ENCODE measurements around the gene NEURL1. TPM values are rescaled to one million over a fixed set of nuclear protein-coding genes. Genes with fewer than 3 reads are reported as not detected.

Gene NEURL1
- polyA plus RNA-seq, 1 experiment = 0.58 TPM

DNA sequence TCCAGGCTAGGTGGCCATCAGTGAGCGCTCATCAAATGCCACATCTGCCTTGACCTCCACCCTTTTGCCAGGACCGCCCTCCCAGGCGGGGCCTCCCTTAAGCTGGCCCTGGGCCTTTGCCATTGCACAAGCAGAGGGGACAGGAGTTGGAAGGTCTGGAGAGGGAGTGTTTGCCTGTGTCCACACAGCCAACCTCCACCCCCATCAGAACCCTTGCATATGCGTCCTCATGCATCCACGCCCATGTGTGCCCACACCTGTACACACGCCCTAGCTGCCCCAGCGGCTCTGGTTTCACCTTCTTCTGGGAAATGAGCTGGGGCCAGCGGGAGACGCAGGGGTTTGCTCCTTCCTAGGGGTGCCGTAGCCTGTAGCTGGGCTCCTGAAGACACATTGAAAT, 64.0 kb downstream of the NEURL1 start:
- peaks cover 14% of the 10 kb centered on the region for H3K27me3 ChIP-seq (ENCODE audit: control insufficient read depth, insufficient read depth, low read length)
- CTCF ChIA-PET = interaction anchor here (0.7 kb wide), 1 partner anchor 47 kb away, joined by 3 read pairs; no protein-coding TSS in a partner anchor
- no peak for DNase-seq (ENCODE audit: low read depth)

DNA sequence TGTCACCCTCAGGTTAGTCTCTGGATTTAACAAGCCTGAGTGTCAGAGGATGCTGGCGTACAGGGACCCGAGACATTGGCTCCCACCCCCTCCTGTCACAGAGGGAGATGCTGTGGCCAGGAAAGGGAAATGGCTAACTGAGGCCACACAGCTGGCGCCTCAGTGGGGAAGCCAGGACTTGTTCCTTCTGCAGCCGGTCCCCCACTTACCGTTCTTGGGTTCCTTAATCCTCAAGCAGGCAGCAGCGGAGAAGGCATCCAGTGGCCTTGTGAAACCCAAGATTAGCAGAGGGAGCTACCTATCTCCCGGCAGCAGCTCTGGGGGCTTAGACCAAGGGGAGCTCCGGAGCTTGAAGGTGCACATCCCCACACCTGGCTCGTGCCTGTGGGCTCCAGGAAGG, 65.4 kb downstream of the NEURL1 start:
- ChIA-PET CTCF (interaction anchor here (1.1 kb wide), 1 partner anchor 16 kb away, joined by 4 read pairs; no protein-coding TSS in a partner anchor), POLR2A (no interaction called here)
- TF ChIP-seq, protein P1, sequence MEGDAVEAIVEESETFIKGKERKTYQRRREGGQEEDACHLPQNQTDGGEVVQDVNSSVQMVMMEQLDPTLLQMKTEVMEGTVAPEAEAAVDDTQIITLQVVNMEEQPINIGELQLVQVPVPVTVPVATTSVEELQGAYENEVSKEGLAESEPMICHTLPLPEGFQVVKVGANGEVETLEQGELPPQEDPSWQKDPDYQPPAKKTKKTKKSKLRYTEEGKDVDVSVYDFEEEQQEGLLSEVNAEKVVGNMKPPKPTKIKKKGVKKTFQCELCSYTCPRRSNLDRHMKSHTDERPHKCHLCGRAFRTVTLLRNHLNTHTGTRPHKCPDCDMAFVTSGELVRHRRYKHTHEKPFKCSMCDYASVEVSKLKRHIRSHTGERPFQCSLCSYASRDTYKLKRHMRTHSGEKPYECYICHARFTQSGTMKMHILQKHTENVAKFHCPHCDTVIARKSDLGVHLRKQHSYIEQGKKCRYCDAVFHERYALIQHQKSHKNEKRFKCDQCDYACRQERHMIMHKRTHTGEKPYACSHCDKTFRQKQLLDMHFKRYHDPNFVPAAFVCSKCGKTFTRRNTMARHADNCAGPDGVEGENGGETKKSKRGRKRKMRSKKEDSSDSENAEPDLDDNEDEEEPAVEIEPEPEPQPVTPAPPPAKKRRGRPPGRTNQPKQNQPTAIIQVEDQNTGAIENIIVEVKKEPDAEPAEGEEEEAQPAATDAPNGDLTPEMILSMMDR (IDR thresholded peaks at IDR 0.05; ENCODE audit: insufficient read depth, low read depth, low read length) = no peak
- H3K27me3 ChIP-seq (ENCODE audit: control insufficient read depth, insufficient read depth, low read length) = peaks cover 12% of the 10 kb centered on the region
- no peak overlapping the region for H3K4me3 ChIP-seq (ENCODE audit: low read depth, low read length)
- H3K36me3 ChIP-seq (ENCODE audit: control insufficient read depth, insufficient read depth, low read length) = no peaks in the 10 kb centered on the region
- no peak for DNase-seq (ENCODE audit: low read depth)

More for the DNA sequence above, 64.0 kb downstream of the NEURL1 start:
- POLR2A ChIA-PET = no interaction called here
- TF ChIP-seq, protein P1 (IDR thresholded peaks at IDR 0.05; ENCODE audit: insufficient read depth, low read depth, low read length) = no peak
- Histone ChIP-seq H3K36me3 (ENCODE audit: control insufficient read depth, insufficient read depth, low read length) (no peaks in the 10 kb centered on the region), H3K4me3 (ENCODE audit: low read depth, low read length) (no peak overlapping the region)

DNA sequence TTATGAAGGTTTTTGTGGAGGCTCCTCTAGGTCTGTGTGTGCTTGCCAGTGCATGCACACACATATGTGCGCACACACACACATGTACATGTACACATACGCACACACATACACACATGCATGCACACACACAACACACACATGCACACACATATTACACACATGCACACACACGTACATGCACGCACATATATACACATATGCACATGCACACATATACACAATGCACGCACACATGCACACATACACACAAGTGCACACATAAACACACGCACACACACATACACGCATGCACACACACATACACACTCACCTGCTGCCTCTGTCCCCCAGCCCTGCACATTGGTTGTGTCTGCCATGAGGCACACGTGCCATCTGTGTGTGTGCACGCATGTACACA, 66.3 kb downstream of the NEURL1 start:
- DNase-seq (ENCODE audit: low read depth) = no peak
- CTCF ChIA-PET = interaction anchor here (0.5 kb wide), 1 partner anchor 9 kb away, joined by 4 read pairs; no protein-coding TSS in a partner anchor
- H3K36me3 ChIP-seq (ENCODE audit: control insufficient read depth, insufficient read depth, low read length) = no peaks in the 10 kb centered on the region
- TF ChIP-seq, protein P1 (IDR thresholded peaks at IDR 0.05; ENCODE audit: insufficient read depth, low read depth, low read length) = no peak
- POLR2A ChIA-PET = no interaction called here
- peaks cover 12% of the 10 kb centered on the region for H3K27me3 ChIP-seq (ENCODE audit: control insufficient read depth, insufficient read depth, low read length)
- H3K4me3 ChIP-seq (ENCODE audit: low read depth, low read length) = no peak overlapping the region

DNA sequence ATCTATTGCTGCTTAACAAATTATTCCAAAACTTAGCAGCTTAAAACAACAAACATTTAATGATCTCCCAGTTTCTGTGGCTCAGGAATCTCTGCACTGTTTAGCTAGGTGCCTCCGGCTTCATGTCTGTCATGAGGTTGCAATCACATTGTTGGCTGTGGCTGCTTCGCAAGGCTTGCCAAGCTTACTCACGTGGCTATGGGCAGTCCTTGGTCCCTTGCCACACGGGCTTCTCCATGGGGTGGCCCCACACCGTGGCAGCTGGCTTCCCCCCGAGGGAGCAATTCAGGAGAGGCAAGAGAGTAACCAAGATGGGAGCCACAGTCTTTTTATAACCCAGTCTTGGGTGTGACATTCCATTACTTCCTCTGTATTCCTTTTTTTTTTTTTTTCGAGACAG, 67.4 kb downstream of the NEURL1 start:
- H3K4me3 ChIP-seq (ENCODE audit: low read depth, low read length) = no peak overlapping the region
- H3K36me3 ChIP-seq (ENCODE audit: control insufficient read depth, insufficient read depth, low read length) = no peaks in the 10 kb centered on the region
- DNase-seq (ENCODE audit: low read depth) = no peak
- ChIA-PET POLR2A (no interaction called here), CTCF (interaction anchor here (1.8 kb wide), 1 partner anchor 18 kb away, joined by 5 read pairs; no protein-coding TSS in a partner anchor)
- H3K27me3 ChIP-seq (ENCODE audit: control insufficient read depth, insufficient read depth, low read length) = peaks cover 10% of the 10 kb centered on the region
- TF ChIP-seq, protein P1 (IDR thresholded peaks at IDR 0.05; ENCODE audit: insufficient read depth, low read depth, low read length) = no peak

DNA sequence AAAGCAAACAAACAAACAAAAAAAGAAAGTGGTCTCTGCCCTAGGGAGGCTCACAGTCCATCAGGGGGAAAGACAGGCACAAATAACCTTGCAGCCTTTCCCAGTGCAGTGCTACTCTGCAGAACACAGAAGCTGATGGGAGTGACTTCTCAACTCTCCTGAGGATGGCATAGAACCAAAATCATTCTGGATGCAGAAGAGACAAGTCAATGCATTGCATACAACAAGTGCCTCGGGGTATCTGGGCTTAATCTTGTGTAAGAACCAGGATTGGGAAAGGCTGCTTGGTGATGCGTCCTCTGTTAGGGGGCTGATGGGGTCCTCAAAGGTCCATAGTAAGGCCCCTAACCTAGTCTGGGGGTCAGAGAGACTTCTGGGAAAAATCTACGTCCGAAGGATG, 68.9 kb downstream of the NEURL1 start:
- DNase-seq (ENCODE audit: low read depth) = no peak
- Histone ChIP-seq H3K36me3 (ENCODE audit: control insufficient read depth, insufficient read depth, low read length) (no peaks in the 10 kb centered on the region), H3K4me3 (ENCODE audit: low read depth, low read length) (no peak overlapping the region), H3K27me3 (ENCODE audit: control insufficient read depth, insufficient read depth, low read length) (peaks cover 10% of the 10 kb centered on the region; the same call in 1 of the 2 replicates)
- ChIA-PET CTCF (no interaction called here), POLR2A (no interaction called here)
- TF ChIP-seq, protein P1 (IDR thresholded peaks at IDR 0.05; ENCODE audit: insufficient read depth, low read depth, low read length) = no peak
